Muscle layer of duodenum (tissue), 2 donors: Measurements from ENCODE around the gene SDC1.

Experiments used
- H3K27ac ChIP-seq: one replicate; pipeline ENCODE4 v1.7.0; 2013; ENCODE audit warnings: mild to moderate bottlenecking, low read length
- H3K27me3 ChIP-seq: one replicate; pipeline ENCODE4 v1.7.0; 2013; ENCODE audit warnings: low read depth, mild to moderate bottlenecking, control low read depth, low read length
- H3K36me3 ChIP-seq, 2 donors: one replicate each; pipeline ENCODE4 v1.7.0; 2013; ENCODE audit warnings: low read length in 2 of 2, control low read depth in 1 of 2, mild to moderate bottlenecking in 1 of 2; ENCODE audit not compliant: insufficient read depth in 2 of 2, control insufficient read depth in 1 of 2
- H3K4me1 ChIP-seq, 2 donors: one replicate each; pipeline ENCODE4 v1.7.0; 2013; ENCODE audit warnings: low read length in 2 of 2, mild to moderate bottlenecking in 2 of 2, control low read depth in 1 of 2, moderate library complexity in 1 of 2; ENCODE audit not compliant: insufficient read depth in 2 of 2, control insufficient read depth in 1 of 2
- H3K4me3 ChIP-seq, 2 donors: one replicate each; pipeline ENCODE4 v1.7.0; 2013; ENCODE audit warnings: low read length in 2 of 2, low read depth in 1 of 2, mild to moderate bottlenecking in 1 of 2
- H3K9me3 ChIP-seq, 2 donors: one replicate each; pipeline ENCODE4 v1.7.0; 2013; ENCODE audit warnings: low read length in 2 of 2, control low read depth in 1 of 2, mild to moderate bottlenecking in 1 of 2; ENCODE audit not compliant: control insufficient read depth in 1 of 2
- donor health status: healthy.

The SDC1 gene

DNA sequence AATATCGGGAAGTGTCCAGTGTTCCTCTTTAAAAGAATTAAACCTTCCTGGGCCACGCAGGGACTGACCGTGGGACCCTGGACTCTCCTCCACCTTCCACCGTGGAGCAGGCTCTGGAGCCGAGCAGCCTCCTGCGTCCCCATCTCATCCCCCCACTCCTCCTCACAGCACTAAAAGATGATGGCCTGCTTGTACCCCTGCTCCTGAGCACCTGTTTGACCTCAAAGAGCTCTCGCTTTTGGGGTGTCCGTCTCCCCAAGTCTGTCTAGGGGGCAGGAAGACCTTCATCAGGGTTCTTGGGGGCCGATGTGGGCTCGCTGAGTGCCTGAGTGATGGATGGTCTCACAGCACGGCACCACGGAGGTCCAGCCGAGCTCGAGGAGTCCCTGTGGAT lies 1.2 kb upstream of the SDC1 start:
- peaks cover 10% of the 10 kb centered on the region for H3K27me3 ChIP-seq
- peaks cover 6 to 23% of the 10 kb centered on the region in 2 donors for H3K4me1 ChIP-seq
- H3K36me3 ChIP-seq: no peaks in the 10 kb centered on the region
- no peak overlapping the region for H3K27ac ChIP-seq
- H3K9me3 ChIP-seq: no peaks in the 10 kb centered on the region
- no peak overlapping the region for H3K4me3 ChIP-seq

DNA sequence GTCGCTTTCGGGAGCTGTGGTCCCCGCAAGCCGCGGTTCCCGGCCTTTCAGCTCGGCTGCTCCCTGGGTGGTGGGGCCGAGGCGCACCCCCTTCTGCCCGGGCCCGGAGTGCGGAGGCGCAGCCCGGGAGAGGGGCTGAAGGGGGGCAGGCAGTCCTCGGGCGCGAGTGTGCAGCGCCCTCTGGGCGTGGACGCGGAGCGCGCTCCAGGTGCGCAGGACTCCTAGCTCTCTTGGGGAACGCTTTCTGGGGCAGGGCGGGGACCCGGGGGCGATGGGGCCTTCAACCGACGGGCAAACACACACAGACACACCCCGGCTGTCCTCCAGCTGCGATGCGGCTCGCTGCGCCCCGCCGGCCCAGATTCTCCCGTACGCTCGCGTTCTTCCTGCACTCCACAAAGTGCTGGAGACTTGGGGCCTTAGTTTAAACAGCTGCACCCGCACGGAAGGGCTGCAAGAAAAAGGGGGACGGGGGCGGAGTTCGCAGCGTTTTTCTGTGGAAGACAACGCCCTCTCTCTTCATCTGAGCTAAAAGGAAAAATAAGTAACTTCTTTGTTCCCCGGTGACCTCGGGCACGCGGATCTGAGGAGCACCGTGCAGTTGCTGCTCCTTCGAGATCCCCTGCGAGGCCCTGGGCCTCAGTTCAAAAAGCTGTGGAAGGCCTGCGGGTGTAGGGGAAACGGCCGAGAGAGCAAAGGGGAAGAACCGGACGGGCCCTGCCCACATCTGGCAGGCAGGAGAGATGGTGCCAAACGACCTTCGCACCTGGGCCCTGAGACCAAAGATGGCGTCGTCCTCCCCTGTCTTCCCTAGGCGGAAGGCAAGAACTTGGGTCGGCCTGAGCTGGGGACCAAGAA lies 593 bp upstream of the SDC1 start:
- peak overlapping the region; percentile 33 to 76 for H3K4me3 ChIP-seq
- H3K9me3 ChIP-seq: no peaks in the 10 kb centered on the region
- peak overlapping the region; percentile 31 for H3K27ac ChIP-seq

DNA sequence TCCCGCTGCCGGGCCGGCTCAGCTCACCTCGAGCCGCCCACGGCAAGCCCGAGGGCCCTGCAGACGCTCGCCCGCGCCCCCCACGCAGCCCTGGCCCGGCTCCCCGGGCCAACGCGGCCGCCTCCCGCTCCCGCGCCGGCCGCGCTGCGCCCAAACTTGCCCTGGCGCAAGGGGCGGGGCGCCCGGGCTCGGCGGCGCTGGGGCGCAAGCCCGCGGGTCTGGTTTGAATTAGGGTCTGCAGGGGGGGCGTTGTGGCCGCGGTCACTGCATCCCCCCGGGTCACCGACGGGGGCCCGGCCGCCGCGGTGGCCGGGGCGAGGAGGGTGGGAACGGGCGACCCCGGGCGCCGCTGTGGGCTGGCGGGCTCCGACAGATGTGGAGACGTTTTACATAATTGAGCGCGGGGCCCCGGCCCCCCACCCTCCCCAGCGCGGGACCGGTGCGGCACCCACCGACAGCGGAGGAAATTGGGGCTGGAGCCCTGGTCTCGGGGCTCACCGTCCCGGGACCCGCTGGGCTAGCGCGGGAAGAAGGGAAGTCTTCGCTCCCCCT lies 690 bp downstream of the SDC1 start:
- Histone ChIP-seq H3K27me3 (peaks cover 10% of the 10 kb centered on the region), H3K4me1 (peaks cover 6 to 23% of the 10 kb centered on the region in 2 donors), H3K36me3 (no peaks in the 10 kb centered on the region), H3K27ac (no peak overlapping the region), H3K9me3 (no peaks in the 10 kb centered on the region), H3K4me3 (peak overlapping the region; percentile 62 to 76)

More for the DNA sequence above, 593 bp upstream of the SDC1 start:
- no peaks in the 10 kb centered on the region for H3K36me3 ChIP-seq
- H3K27me3 ChIP-seq: peaks cover 10% of the 10 kb centered on the region
- peaks cover 6 to 23% of the 10 kb centered on the region in 2 donors for H3K4me1 ChIP-seq

DNA sequence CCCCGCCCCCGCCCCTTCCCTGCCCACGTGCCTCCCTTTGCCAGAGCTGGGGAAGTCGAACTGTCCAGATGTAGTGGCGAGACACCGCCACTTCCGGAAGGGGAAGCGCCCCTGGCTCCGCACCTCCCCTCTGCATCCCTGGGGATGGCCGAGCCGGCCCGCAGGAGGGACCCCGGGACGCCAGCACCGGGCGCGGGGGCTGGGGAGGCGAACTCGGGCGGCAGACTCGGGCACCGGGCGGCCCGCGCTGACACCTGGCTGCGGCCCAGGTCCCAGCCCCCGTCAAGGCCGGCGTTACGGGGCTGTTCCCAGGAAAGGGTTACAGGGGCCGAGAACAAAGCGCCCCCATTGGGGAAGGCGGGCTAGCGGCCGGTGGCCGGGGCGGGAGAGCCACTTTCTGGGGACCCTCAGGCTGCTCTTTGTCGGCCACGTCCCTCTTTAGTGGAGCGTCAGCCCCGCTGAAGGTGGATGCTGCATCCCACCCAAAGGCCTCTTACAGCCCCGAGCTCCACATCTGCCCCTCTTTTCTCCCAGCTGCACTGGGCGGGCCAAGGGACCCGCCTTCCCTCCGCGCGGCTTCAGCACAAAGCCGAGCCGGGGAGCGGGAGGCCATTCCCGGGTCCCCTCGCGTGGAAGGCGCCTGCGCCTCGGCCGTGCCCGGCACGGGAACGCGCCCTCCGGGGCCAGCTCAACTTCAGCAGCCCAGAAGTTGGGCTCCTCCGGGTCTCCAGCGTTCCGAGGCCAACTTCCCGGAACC lies 1.3 kb downstream of the SDC1 start:
- peaks cover 10% of the 10 kb centered on the region for H3K27me3 ChIP-seq
- peak overlapping the region; percentile 62 to 76 for H3K4me3 ChIP-seq
- no peaks in the 10 kb centered on the region for H3K9me3 ChIP-seq
- H3K36me3 ChIP-seq: no peaks in the 10 kb centered on the region
- H3K27ac ChIP-seq: no peak overlapping the region
- H3K4me1 ChIP-seq: peaks cover 6 to 23% of the 10 kb centered on the region in 2 donors

DNA sequence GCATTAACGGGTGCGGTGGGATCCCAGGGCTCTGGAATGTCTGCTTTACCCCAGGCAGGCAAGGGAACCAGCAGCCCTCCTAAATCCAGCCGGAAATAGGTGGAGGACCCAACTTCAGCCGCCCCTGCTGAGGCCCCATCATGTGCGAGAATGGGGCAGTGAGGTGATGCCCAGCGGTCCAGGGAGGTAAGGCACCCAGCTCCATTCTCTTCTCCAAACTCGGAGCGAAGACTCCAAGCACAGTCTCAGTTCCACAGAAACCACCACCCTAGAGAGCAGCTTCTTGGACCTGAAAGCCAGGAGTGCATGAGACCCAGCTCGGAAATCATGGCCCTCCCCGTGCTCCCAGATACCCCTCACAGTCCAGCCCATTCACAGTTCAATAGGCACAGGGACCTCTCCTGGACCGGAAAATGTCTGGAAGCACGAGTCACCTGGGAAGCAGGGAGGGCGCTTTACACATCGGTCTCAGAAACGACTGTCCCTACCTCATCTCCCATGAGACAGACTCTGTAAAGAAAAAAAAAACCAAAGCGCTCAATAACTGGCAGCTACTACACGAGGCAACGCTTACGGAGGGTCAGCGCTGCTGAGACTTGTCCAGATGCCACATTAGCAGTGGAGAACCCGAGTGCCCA lies 2.0 kb downstream of the SDC1 start:
- Histone ChIP-seq H3K36me3 (no peaks in the 10 kb centered on the region), H3K27ac (no peak overlapping the region), H3K9me3 (no peaks in the 10 kb centered on the region), H3K4me3 (peak overlapping the region; percentile 62 to 76), H3K4me1 (peaks cover 6 to 23% of the 10 kb centered on the region in 2 donors), H3K27me3 (peaks cover 10% of the 10 kb centered on the region)

DNA sequence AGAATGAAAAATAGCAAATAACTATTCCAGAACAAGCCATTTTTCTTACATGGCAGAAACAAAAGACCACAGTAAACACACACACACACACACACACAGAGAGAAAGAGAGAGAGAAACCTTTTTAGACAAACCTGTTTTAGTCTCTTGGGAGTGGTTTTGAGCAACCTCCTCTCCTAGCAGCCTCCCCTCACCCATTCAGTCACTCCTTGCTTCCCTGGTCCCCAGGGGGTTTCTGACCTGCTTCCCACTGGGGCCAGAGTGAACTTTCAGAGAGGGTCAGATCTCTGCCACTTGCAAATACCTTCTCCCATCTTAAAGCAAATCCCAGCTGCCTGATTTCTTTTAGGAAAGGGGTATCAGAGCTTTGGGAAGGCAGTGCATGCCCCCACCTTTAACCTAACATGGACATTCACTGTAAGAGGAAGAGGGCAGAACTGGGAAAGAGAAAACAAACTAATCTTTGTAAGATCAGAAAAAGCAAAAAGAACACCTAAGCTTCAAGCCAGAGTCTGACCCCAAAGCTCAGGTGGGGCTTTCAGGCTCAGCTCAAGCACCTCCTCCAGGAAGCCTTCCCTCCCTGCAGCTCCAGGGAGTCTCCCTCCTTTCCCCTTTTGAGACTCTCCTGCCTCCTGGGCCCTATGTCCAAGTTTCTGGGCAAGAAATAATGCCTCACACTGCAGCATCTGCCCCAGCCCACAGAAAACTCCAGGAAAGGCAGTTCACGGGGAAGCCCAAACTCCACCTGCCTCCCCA lies 2.7 kb downstream of the SDC1 start:
- Histone ChIP-seq H3K27ac (no peak overlapping the region), H3K4me3 (peak overlapping the region in 1 of 2 donors; percentile 62), H3K9me3 (no peaks in the 10 kb centered on the region), H3K27me3 (peaks cover 10% of the 10 kb centered on the region), H3K4me1 (peaks cover 6 to 23% of the 10 kb centered on the region in 2 donors), H3K36me3 (no peaks in the 10 kb centered on the region)

DNA sequence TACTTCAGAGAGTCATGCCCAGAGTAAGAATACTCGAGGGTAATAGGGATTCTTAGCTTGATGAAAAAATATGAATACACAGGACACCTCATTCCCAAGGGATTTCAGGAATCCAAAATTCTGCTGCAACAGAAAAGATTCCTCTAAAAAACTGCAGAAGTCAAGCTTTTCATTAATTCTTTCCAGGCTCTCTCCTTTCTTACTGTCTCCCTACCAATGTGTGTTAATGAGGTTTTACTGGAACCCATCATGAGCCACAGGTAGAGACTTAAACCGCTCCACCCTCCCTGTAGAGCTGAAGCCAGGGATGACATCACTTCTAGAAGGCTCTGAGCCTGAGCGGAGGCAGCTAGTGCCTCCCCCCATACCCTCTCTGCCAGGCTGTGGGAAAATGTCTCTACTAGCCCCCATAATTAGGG lies 3.4 kb downstream of the SDC1 start:
- no peaks in the 10 kb centered on the region for H3K9me3 ChIP-seq
- H3K4me1 ChIP-seq: peaks cover 6 to 23% of the 10 kb centered on the region in 2 donors
- H3K4me3 ChIP-seq: no peak overlapping the region
- peak overlapping the region; percentile 7 for H3K27ac ChIP-seq
- H3K27me3 ChIP-seq: peaks cover 10% of the 10 kb centered on the region
- no peaks in the 10 kb centered on the region for H3K36me3 ChIP-seq

DNA sequence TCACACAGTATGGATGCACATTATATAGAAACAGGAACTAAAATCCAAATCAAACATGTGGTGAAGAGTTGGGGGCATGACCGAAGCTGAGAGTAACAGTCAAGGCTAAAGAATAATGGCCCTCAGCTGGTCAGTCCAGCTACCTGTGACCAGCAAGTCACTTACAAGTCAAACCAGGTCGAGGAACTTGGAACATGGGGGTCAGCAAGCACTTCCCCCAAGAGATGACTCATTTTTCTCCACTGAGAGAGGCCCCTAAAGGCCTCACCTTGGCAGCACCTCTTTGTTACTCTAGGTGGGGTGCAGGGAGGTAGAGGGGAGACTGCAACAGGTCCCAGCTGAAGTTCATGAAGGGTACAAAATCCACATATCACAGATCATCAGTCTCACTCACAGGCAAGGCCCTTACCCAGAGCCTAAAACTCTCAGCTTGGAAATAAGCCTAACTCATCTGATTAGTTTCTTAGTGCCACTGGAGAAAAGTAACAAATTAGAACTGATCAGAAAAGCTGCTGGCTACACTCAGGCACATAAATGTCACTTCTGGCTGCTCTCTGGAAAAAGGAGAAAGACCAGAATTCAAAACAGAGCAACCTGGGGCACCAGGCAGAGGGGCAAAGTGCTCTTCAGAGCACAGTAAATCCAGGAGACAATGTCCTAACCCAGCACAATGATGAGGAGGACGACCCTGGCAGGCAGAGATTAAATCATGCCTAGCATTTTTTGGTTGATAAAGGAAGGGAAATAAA lies 4.0 kb downstream of the SDC1 start:
- Histone ChIP-seq H3K27me3 (peaks cover 6% of the 10 kb centered on the region), H3K36me3 (no peaks in the 10 kb centered on the region), H3K27ac (peak overlapping the region; percentile 7), H3K9me3 (no peaks in the 10 kb centered on the region), H3K4me3 (no peak overlapping the region), H3K4me1 (peaks cover 6 to 21% of the 10 kb centered on the region in 2 donors)

DNA sequence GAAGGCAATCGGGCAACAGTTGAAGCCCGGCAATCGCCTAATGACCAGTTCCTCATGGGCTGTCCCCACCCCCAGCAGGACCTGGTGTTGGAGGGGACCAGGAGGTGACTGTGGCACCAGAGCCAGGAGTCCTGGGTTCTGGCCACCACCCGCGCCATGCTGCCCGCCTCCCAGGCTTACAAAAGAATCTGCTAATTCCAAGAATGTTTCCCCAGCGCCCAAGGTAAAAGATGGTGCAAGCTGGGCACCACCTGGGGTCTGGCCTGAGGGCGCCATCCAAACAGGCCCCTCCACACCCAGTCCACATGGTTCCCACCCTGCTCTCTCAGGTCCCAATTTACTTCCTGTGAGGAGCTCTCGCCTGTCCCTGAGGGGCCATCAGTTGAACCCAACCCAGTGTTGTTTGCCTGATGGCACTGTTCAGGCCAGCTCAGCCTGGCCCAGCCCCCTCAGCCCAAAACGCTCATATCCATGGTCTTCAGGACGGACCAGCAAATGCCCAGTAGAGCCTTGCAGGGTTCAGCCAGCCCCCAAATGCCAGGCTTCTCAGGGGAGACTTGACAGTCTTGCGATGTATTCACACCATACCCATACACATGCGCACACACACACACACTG lies 5.1 kb downstream of the SDC1 start:
- no peak overlapping the region for H3K27ac ChIP-seq
- peaks cover 6 to 12% of the 10 kb centered on the region in 2 donors for H3K4me1 ChIP-seq
- peaks cover 4% of the 10 kb centered on the region for H3K27me3 ChIP-seq
- no peaks in the 10 kb centered on the region for H3K36me3 ChIP-seq
- no peaks in the 10 kb centered on the region for H3K9me3 ChIP-seq
- H3K4me3 ChIP-seq: no peak overlapping the region
